Measurements from ENCODE around the gene MAPK7.

Gene MAPK7

DNA sequence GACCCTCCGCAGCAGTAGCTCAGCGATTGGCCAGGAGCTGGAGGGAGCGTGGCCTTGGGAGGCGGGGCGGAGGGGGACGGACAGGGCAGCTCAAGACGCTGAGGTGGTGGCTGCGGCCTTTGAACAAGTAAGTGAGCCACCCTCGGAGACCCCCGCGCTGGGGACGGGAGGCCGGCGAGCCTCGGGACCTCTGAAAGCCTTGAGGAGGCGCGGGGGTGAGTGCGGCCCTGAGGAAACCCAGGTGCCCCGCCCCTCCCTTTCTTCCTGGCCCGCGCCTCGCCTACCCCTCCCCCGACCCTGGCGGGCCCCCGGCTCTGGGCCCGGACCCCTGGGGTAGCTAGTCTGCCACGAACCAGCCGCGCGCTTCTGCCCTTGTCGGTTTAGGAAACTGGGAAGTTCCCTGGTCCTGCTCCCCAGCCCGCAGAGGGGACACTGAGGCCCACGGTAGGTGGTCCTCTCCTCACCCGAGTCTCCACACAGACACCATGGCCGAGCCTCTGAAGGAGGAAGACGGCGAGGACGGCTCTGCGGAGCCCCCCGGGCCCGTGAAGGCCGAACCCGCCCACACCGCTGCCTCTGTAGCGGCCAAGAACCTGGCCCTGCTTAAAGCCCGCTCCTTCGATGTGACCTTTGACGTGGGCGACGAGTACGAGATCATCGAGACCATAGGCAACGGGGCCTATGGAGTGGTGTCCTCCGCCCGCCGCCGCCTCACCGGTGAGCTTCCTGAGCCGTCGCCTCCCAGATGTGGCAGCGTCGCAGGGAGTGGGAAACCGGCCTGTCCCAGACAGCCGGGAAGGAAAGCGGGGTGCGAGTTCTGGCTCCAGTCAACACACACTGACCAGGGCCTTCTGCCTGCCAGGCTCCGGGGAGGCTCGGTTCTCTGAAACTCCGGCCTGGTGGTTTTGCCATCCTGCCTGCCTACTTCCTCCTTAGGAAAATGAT, at the start of gene MAPK7:
Gene MAPK7 (plus strand): TSS at position 83 of the 945 bp plus-strand sequence. CDS start 403 bp downstream, at position 486.
- intact Hi-C loops (cut with micrococcal nuclease) = loop anchor here (5.0 kb wide), 1 partner anchor 129 kb away; no protein-coding TSS in a partner anchor
- H3K27me3 Mint-ChIP-seq = no peaks in the 10 kb centered on the region
- peaks cover 43% of the 10 kb centered on the region for H3K4me1 Mint-ChIP-seq (ENCODE audit: low read depth)
- peaks cover 71% of the 10 kb centered on the region for H3K36me3 Mint-ChIP-seq (ENCODE audit: low read depth)
- H3K27ac Mint-ChIP-seq = peak within 1 kb of the TSS; percentile 98
- peak within 1 kb of the TSS; percentile 100 for H3K4me3 Mint-ChIP-seq
- H3K9me3 Mint-ChIP-seq = no peaks in the 10 kb centered on the region

DNA sequence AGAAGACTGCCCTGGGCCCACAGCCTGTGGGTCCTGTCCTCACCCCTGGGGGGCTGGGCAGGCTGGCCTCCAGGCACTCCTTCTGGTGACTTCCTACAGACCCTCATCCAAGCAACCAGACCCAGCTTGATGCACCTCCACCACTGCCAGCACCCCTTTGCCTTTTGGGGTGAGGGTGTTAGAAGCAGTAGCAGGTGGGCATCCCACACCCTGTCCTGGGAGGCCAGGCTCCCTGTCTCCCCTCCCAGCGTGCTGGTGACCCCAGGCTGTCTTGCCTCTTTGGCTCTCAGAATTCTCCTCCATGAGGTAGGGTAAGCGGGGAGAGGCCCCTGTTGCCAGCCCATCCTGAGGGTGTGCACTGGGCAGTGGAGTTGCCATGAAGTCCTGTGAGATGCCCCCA, 49.2 kb upstream of the MAPK7 start:
- H3K27me3 Mint-ChIP-seq = peaks cover 83% of the 10 kb centered on the region

DNA sequence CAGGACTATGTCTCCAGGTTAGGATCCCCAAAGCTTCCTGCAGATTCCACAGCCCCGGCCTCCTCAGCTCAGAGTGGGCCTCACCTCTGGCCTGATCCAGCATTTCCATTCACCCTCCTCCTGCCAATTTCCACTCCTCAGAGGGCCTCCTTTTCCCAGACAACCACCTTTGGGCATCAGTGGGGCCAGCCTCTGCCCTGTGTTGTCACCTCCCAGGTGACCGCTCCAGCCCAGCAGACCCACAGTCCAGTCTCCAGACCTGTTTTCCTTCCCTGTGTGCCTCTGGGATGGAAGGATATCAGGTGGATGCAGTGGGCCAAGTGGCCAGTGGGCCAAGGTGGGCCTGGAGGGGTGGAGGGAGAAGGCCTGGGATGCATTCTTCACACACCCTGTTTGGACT, 48.5 kb upstream of the MAPK7 start:
- intact Hi-C loops (cut with micrococcal nuclease) = no loop called here
- Mint-ChIP-seq H3K9me3 (no peaks in the 10 kb centered on the region), H3K4me3 (no peak overlapping the region), H3K4me1 (ENCODE audit: low read depth) (no peaks in the 10 kb centered on the region), H3K27me3 (peaks cover 82% of the 10 kb centered on the region), H3K36me3 (ENCODE audit: low read depth) (peaks cover 12% of the 10 kb centered on the region), H3K27ac (no peak overlapping the region)

More for the DNA sequence above, 49.2 kb upstream of the MAPK7 start:
- intact Hi-C loops (cut with micrococcal nuclease) = no loop called here
- no peak overlapping the region for H3K27ac Mint-ChIP-seq
- no peak overlapping the region for H3K4me3 Mint-ChIP-seq
- H3K4me1 Mint-ChIP-seq (ENCODE audit: low read depth) = no peaks in the 10 kb centered on the region
- H3K36me3 Mint-ChIP-seq (ENCODE audit: low read depth) = peaks cover 10% of the 10 kb centered on the region
- H3K9me3 Mint-ChIP-seq = no peaks in the 10 kb centered on the region

DNA sequence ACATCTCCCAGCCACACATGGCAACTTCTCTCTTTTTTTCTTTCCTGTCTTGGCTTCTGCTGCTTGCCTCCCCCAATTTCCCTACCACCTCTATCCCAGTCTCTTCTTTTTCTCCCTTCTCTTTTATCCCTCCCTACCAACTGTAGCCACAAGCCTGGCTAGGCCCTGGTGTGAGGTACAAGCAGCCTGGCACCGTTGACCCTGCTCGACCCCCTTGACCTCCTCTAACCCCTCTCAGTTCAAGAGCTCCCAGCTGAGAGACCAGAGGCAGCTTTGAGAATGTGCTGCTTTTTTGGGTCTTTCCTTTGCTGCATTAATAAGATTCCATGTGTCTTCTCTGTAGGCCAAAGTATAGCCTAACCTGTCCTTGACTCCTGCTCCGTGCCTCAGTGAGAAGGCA, 48.0 kb upstream of the MAPK7 start:
- Mint-ChIP-seq H3K9me3 (no peaks in the 10 kb centered on the region), H3K4me3 (no peak overlapping the region), H3K4me1 (ENCODE audit: low read depth) (no peaks in the 10 kb centered on the region), H3K27me3 (peaks cover 79% of the 10 kb centered on the region), H3K36me3 (ENCODE audit: low read depth) (peaks cover 13% of the 10 kb centered on the region), H3K27ac (no peak overlapping the region)
- intact Hi-C loops (cut with micrococcal nuclease) = no loop called here

DNA sequence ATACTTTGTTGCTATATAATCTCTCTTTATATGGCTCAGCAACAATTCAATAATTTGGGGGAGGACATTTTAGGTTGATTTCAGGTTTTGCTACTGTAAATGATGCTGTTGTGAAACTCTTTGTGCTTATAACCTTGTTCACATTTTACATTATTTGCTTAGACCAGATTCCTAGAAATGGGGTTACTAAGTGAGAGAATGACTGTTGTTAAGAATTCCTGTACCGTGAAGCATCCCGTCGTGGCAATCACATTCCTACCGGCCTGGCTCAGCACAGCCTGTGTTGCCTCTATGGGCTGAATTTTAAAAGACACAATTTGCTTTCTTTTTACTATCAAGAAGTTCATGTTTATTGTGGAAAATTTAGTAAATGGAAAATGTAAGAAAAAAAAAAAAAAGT, 47.2 kb upstream of the MAPK7 start:
- H3K27ac Mint-ChIP-seq = no peak overlapping the region
- intact Hi-C loops (cut with micrococcal nuclease) = no loop called here
- H3K4me1 Mint-ChIP-seq (ENCODE audit: low read depth) = no peaks in the 10 kb centered on the region
- H3K27me3 Mint-ChIP-seq = peaks cover 86% of the 10 kb centered on the region
- H3K4me3 Mint-ChIP-seq = no peak overlapping the region
- no peaks in the 10 kb centered on the region for H3K9me3 Mint-ChIP-seq
- H3K36me3 Mint-ChIP-seq (ENCODE audit: low read depth) = peaks cover 19% of the 10 kb centered on the region

DNA sequence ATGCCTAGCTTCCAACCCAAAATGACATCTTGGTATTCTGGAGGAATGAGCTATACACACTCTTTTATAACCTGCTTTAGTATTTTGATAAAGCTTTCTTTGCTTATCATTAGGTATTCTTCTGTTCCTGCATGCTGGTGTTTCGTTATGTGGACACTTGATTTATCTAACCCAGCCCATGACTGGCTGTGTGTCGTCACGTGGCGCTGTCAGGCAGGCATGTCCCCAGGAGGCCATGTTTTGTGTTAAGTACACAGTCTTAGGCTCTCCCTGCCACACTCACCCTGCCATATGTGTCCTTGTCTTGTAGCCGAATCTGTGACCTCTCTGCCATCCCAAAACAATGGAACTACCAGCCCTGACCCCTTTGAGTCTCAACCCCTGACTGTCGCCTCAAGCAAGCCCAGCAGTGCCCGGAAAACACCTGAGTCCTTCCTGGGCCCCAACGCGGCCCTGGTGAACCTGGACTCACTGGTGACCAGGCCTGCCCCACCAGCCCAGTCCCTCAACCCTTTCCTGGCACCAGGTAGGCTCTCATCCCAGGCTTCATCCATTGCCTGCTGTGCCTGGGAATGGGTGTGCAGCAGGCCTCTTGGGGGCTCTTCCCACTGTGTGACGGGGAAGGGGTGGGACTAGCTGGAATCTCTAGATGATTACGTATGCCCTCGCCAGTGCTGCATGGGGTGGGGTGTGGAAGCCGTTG, 46.6 kb upstream of the MAPK7 start:
- Mint-ChIP-seq H3K36me3 (ENCODE audit: low read depth) (peaks cover 19% of the 10 kb centered on the region), H3K4me1 (ENCODE audit: low read depth) (no peaks in the 10 kb centered on the region), H3K9me3 (no peaks in the 10 kb centered on the region), H3K27ac (no peak overlapping the region), H3K4me3 (no peak overlapping the region), H3K27me3 (peaks cover 83% of the 10 kb centered on the region)
- intact Hi-C loops (cut with micrococcal nuclease) = no loop called here

DNA sequence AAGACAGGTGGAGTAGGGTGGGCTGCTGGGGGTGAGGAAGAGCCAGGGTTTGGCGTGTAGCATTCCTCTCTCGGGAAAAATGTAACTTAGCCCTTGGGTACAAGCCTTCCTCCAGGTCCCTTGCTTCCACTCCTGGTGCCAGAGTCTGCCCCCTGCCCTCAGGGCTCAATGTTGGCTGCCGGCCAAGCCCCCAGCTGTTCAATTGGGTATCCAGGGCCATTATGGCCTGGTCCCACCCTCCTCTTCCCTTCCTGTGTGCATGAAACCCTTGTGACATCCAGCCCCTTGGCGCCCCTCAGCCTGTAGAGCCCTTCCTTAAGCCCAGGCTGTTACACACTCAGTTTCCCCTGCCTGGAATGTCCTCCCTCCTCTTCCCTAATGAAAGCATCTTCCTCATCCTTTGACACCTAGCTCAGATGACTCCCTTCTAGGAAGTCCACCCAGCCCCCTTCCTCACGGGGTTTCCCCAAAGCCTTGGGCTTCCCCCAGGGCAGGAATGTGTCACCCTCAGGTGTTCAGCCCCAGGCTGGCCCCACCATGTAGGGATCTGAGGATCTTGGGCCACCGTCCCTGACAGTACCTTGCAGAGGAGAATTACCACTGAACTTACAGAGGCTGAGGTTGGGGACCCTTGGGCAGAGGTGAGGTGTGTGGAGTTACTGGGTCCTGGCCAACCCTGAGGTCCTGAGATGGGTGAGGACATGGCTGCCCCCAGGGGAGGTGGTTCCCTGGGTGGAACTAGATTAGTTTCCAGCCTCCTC, 45.7 kb upstream of the MAPK7 start:
- H3K9me3 Mint-ChIP-seq = no peaks in the 10 kb centered on the region
- no peaks in the 10 kb centered on the region for H3K4me1 Mint-ChIP-seq (ENCODE audit: low read depth)
- no peak overlapping the region for H3K4me3 Mint-ChIP-seq
- peaks cover 19% of the 10 kb centered on the region for H3K36me3 Mint-ChIP-seq (ENCODE audit: low read depth)
- peaks cover 84% of the 10 kb centered on the region for H3K27me3 Mint-ChIP-seq
- no peak overlapping the region for H3K27ac Mint-ChIP-seq
- intact Hi-C loops (cut with micrococcal nuclease) = no loop called here

DNA sequence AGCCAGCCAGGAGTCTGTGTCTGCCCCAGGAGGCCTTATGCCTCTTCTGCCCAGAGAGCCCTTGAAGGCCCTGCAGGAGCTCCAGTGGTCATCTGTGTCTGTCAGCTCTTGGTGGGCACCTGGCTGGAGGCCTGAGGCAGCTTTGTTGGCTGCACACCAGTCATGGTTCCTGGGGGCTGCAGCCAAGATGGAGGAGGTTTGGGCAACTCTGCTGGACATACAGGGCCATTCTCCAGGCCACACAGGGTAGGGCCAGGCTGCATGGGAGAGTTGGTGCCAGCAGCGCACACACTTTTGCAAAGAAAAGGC, 45.2 kb upstream of the MAPK7 start:
- H3K27me3 Mint-ChIP-seq = peaks cover 84% of the 10 kb centered on the region
- H3K9me3 Mint-ChIP-seq = no peaks in the 10 kb centered on the region
- no peak overlapping the region for H3K4me3 Mint-ChIP-seq
- no peak overlapping the region for H3K27ac Mint-ChIP-seq
- peaks cover 19% of the 10 kb centered on the region for H3K36me3 Mint-ChIP-seq (ENCODE audit: low read depth)
- H3K4me1 Mint-ChIP-seq (ENCODE audit: low read depth) = no peaks in the 10 kb centered on the region
- intact Hi-C loops (cut with micrococcal nuclease) = no loop called here

DNA sequence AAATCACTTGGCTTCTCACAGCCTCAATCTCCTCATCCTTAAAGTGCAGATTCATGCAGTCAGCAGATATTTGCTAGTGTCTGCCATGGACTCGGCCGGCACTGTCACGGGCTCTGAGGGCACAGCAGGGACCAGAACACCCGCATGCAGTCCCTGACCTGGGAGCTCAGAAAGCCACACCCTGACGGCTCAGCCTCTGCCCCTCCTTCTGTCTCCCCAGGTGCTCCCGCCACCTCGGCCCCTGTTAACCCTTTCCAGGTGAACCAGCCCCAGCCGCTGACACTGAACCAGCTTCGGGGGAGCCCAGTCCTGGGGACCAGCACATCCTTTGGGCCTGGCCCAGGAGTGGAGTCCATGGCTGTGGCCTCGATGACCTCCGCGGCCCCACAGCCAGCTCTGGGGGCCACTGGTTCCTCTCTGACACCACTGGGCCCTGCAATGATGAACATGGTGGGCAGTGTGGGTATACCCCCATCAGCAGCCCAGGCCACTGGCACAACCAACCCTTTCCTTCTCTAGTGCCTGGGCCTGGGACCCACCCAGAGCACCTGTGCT, 44.5 kb upstream of the MAPK7 start:
- Mint-ChIP-seq H3K27me3 (peaks cover 80% of the 10 kb centered on the region), H3K36me3 (ENCODE audit: low read depth) (peaks cover 19% of the 10 kb centered on the region), H3K4me3 (no peak overlapping the region), H3K4me1 (ENCODE audit: low read depth) (no peaks in the 10 kb centered on the region), H3K9me3 (no peaks in the 10 kb centered on the region), H3K27ac (peak overlapping the region; percentile 20)
- intact Hi-C loops (cut with micrococcal nuclease) = no loop called here

DNA sequence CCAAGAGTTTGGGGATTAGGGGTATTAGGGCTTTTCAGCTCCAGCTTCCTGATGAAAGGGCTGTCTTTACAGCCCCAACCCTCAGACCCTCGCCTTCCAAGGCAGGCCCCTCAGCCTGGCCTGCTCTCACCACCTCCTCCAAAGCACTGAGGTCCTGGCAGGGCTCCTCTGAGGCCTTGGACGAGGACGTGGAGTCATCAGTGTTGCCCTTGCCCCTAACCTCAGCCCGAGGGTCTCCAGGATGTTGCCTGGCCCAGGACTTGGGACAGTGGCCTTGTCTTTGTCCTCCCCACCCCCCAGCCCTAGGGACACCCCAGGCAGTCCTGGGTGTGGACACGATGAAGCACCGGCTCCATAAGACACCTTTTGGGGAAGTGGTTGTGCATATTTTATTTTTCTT, 44.0 kb upstream of the MAPK7 start:
- H3K9me3 Mint-ChIP-seq = no peaks in the 10 kb centered on the region
- peaks cover 80% of the 10 kb centered on the region for H3K27me3 Mint-ChIP-seq
- peaks cover 19% of the 10 kb centered on the region for H3K36me3 Mint-ChIP-seq (ENCODE audit: low read depth)
- intact Hi-C loops (cut with micrococcal nuclease) = no loop called here
- peak overlapping the region; percentile 20 for H3K27ac Mint-ChIP-seq
- H3K4me1 Mint-ChIP-seq (ENCODE audit: low read depth) = no peaks in the 10 kb centered on the region
- H3K4me3 Mint-ChIP-seq = no peak overlapping the region

DNA sequence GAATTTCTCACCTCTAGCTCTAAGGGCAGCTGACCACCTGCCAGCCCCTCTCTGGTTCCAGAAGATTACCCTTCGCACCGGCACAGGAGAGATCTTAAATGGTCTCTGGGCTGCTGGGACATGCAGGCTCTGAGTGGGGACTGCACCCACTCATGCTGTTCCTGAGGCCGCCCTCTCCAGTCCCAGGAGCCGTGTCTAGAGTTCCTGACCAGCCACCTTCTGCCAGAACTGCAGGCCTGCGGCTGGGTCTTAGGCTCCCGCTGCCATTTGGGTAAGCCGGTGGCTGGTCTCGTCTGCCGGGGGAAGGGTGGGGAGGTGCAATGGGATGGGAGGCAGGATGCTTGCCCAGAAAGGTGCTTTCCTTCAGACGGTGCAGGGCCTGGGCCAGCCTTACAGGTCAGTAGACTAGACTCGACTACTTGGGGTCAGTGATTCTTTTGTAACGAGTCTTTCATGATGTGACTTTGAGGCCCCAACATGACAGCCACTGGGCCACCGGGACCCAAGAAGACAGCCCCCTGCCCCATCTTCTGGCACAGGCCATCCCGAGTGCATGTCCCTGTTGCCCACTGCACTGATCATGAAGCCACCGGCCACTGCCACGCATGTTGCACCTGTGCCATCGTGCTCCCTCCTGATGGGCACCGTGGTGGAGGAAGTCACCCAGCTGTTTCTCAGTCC, 42.2 kb upstream of the MAPK7 start:
- intact Hi-C loops (cut with micrococcal nuclease) = no loop called here
- Mint-ChIP-seq H3K27me3 (peaks cover 70% of the 10 kb centered on the region), H3K36me3 (ENCODE audit: low read depth) (peaks cover 13% of the 10 kb centered on the region)

DNA sequence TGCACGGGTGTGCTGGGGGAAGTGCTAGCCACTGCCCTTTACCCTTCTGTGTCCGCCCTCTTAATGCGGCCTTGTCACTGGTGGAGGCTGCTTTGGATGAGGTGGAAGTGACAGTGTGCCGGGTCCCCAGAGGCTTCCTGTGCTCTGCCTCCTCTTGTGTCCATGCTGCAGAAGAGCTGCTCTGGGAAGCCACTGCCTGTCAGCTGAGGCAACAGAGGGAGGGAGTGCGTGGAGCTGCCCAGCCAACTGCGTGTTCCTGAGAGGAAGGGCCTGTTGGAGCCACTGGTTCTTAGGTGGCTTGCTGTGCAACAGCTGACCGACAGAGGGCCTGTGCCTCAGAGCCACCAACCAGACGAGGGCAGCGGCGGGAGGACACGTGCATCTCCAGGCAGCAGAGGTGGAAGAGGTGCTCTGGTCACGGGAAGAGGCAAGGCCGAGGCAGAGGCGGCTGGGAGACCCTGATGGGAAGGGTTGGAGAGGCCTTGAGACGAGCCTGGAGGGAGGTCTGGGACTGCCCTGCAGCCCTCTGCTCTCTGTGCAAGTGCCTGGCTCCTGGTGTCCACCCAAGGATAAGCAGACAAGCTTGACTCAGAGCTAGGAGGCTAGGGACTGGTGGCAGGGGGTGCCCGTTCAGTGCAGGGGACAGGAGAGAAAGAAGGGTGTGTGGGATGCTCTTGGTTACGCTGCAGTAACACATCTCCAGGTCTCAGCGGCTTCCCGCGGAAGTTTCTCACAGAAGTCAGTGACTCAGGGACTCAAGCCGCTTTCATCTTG, 41.2 kb upstream of the MAPK7 start:
- H3K4me3 Mint-ChIP-seq = no peak overlapping the region
- intact Hi-C loops (cut with micrococcal nuclease) = no loop called here
- no peaks in the 10 kb centered on the region for H3K4me1 Mint-ChIP-seq (ENCODE audit: low read depth)
- H3K27me3 Mint-ChIP-seq = peaks cover 72% of the 10 kb centered on the region
- H3K36me3 Mint-ChIP-seq (ENCODE audit: low read depth) = peaks cover 13% of the 10 kb centered on the region
- H3K9me3 Mint-ChIP-seq = no peaks in the 10 kb centered on the region
- H3K27ac Mint-ChIP-seq = no peak overlapping the region

More for the DNA sequence above, 42.2 kb upstream of the MAPK7 start:
- Mint-ChIP-seq H3K4me3 (no peak overlapping the region), H3K9me3 (no peaks in the 10 kb centered on the region), H3K27ac (no peak overlapping the region), H3K4me1 (ENCODE audit: low read depth) (no peaks in the 10 kb centered on the region)

DNA sequence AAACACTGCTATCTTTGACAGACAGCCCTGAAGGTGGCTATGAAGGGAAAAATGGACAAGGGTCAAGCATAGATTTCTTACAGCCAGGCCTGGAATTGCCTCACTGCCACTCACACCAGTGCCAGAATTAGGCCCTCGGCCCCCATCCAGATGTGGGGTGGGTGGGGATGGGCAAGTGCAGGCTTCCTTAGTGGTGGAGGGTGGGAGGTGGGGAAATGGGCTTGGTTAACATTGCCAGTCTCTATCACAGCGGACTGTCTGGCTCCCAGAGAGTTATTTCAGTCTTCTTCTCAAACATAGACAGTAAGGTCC, 40.6 kb upstream of the MAPK7 start:
- H3K36me3 Mint-ChIP-seq (ENCODE audit: low read depth) = peaks cover 13% of the 10 kb centered on the region
- intact Hi-C loops (cut with micrococcal nuclease) = no loop called here
- peaks cover 71% of the 10 kb centered on the region for H3K27me3 Mint-ChIP-seq
- no peaks in the 10 kb centered on the region for H3K9me3 Mint-ChIP-seq
- H3K4me3 Mint-ChIP-seq = no peak overlapping the region
- no peak overlapping the region for H3K27ac Mint-ChIP-seq
- H3K4me1 Mint-ChIP-seq (ENCODE audit: low read depth) = no peaks in the 10 kb centered on the region

Measured in dendritic cell treated with granulocyte-macrophage colony-stimulating factor and Interleukin-4, amounts not matched to agents 40 ng/mL and 50 ng/mL, for 4 days (primary cell).